SH-SY5Y (cell line): ENCODE data around the gene SLC48A1.

Experiments used
- GATA2 ChIP-seq: IDR thresholded peaks from 2 replicates; pipeline ENCODE4 v1.6.1; 2011; ENCODE audit warnings: mild to moderate bottlenecking, low read depth, low read length
- GATA3 ChIP-seq: IDR thresholded peaks from 2 replicates; pipeline ENCODE4 v1.6.1; 2011; ENCODE audit warnings: low read depth, mild to moderate bottlenecking, low read length, moderate library complexity

SLC48A1 gene

DNA sequence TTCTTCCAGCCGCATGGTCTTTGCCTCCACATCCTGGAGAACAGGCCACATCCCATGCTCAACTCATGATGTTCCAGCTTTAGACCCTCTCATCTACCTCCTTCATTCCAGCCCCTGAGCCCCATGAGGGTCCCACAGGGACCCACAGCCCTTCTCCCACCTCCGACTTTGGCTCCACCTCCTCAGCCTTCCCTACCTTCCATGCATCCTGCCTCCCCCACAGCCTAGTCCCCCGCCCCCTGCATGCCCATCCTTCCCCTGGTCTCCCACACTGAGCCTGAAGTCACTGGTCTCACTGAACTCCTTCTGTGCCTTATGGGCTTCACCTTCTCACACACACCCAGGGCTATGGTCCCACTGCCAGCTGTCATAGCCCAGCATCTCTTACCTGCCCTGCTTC, 24.1 kb upstream of the SLC48A1 start:
- no peak for TF ChIP-seq GATA2
- no peak for TF ChIP-seq GATA3

DNA sequence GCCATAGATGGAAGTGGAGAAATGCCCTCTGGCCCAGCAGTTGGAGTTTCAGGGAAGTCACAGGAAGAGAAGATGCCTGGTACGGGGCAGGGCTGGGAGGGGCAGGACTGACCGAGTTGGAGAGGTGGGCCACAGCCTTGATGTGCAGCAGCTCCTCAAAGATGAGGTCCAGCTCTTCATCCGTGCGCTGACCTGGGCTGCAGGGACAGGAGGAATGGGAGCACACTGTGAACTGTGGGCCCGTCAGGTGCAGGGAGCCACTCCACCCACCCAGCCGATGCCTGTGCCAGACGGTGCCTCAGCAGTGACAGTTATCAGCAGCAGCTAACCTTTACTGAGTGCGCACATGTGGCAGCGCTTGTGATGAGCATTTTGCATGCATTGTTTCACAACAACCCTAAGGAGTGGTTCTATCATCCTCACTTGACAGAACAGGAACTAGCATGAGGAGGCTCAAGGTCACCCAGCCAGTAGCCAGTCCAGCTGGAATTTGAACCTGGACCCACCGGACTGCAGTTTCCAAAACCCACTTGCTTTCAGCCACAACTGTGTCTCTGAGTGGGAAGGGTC, 22.7 kb upstream of the SLC48A1 start:
- TF ChIP-seq GATA2 (no peak), GATA3 (no peak)

DNA sequence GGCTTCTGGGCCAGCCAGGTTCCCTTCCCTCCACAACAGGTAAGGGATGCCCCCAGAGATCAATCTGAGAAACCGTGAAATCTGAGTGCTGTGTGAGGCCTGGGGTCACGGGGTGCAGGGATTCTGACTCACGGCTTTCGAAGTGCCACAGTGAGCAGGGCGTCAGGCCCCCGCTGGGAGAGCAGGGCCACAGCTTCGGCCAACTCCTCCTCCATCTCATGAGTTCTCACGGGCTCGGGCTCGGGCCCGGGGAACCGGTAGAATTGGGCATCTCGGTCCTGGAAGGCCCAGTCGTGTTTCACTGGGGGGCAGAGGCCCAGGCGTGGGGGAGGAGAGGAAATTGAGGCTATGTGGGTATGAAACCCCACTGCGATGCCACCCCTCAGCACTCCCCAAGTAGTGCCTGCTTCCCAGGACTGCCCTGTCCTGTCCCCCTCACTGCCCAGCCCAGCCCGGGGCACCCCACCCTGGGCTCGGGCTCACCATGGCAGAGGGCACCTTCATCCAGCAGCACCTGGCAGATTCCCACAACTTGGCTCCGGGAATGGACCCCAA, 22.0 kb upstream of the SLC48A1 start:
- TF ChIP-seq GATA3 = no peak
- TF ChIP-seq GATA2 = no peak

DNA sequence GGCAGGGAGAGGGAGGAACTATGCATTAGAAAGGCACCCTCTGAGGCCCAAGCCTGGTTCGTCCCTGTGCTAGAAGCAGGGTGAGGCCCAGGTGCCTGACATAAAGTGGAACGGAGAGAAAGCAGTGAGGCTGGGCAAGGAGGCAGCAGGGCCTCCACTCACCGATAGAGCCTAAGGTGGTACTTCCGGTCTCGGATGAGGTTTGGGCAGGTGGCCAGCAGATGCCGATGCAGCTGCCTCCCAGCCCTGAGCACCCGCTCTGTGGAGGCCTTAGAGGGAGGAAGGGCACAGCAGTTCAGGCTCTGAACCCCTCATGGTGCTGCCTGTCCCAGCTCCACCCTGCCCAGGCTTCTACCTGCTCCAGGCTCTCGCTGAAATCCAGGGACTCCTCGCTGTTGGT, 21.5 kb upstream of the SLC48A1 start:
- no peak for TF ChIP-seq GATA3
- TF ChIP-seq GATA2 = no peak

DNA sequence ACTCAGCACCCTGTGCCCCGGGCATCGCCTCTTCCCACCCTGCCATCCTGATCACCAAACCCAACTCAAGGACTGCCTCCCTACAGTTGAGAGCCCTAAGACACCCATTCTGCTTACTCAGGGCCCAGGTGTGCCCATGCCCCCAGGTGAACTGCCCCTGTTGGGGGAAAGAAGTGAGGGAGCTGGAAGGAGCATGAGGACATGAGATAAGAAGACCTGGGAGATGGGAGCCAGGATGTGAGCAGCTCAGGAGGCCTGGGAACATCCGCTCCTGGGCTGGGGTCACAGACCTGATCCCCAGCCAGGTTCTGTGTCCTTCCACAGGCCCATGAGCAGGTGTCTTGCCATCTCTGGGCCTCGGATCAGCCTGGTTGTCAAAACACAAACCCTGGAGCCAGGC, 20.9 kb upstream of the SLC48A1 start:
- TF ChIP-seq GATA2 = no peak
- TF ChIP-seq GATA3 = no peak

DNA sequence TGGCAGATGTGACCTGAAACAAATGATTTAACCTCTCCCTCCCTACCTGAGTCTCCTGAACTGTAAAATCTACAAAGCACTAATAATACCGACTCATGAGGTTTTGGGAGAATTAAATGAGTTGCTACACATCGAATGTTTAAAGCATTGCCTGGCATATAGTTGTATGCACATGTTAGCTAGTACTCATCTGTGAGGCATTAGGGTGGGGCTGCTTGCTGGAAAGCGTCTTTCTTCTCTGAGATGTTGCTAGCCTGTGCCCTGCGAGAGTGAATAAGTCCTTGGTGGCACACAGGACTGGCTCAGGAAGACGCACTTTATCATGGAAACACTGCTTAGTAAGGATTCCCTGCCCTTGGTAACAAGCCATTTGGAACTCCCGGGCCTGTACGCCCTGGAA, 20.5 kb upstream of the SLC48A1 start:
- TF ChIP-seq GATA3 = no peak
- no peak for TF ChIP-seq GATA2

DNA sequence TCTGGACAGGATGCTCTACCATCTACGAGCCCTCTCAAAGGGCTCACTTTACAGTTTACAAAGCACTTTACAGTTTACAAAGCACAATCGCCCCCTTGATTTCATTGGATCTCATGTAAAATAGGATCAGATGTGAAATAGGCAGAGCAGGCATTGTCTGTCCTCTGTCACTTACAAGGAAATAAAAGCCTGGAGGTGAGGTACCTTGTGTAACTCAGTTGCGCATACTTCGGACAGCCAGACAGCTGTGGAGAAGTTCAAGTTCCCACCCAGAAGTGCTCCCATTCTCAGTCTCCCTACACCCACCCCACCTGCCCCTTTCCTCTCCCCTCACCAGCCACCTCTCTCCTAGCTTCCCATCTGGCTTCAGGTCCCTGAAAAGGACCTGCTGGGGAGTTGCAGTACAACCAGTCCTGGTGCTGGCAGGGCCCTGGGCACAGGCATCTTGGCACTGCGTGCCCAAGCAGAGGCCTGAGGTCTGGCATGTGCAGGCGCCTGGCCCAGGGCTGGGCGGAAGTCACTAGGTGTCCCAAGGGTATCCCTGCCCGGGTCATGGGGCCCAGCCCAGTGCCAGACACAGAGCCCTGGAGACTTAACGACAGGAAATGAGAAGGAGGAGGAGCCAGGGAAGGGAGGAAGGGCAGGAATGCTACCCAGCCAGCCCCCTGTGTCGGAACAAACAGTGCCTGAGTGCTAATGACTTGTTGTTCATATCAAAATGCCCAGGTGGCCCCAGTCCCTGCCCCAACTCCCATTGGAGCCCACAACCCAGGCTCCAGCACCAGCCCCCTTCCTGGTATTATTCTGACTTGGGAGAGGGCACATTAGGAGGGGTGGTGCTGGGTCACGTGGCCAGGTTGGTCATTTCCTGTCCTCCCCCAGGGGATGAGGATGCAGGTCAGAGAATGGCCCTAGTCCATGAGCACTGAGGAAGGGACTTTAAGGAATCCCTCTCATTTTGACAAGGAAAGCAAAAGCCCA, 19.7 kb upstream of the SLC48A1 start:
- TF ChIP-seq GATA3 (no peak), GATA2 (no peak)

DNA sequence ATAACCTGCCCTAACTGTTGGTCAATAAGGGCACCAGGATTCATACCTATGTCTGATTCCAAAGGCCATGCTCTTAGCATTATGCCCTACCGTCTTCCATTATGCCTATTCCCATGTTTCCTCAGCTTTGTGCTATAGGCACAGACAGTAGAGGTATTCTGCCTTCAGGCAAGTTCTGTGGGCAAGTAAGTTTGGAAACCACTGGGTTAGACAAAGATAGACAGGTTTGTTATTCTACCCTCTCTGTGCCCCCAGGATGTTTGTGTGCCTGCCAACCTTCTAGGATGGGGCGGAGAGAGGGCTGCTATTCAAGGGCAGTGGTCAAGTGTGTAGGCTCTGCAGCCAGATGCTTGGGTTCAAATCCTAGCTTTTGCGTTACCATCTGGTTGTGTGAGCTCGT, 18.9 kb upstream of the SLC48A1 start:
- TF ChIP-seq GATA2 (no peak), GATA3 (no peak)

DNA sequence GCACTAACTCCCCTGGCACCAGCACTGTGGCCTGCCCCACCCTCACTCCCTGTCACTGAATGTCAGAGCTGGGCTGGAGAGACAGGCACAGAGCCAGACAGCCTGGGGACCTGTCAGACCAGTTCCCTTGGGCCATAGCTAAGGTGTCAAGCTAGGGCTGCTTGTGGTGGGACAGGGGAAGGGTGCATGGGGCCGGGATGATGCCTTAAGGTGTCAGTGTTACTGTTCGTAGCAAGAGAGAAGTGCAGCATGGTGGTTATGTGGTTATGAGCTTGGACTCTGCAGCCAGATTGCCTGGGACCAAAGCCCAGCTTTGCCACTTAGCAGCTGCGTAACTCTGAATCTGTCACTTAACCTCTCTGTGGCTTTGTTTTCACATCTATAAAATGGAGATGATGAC, 18.2 kb upstream of the SLC48A1 start:
- no peak for TF ChIP-seq GATA3
- TF ChIP-seq GATA2 = no peak

DNA sequence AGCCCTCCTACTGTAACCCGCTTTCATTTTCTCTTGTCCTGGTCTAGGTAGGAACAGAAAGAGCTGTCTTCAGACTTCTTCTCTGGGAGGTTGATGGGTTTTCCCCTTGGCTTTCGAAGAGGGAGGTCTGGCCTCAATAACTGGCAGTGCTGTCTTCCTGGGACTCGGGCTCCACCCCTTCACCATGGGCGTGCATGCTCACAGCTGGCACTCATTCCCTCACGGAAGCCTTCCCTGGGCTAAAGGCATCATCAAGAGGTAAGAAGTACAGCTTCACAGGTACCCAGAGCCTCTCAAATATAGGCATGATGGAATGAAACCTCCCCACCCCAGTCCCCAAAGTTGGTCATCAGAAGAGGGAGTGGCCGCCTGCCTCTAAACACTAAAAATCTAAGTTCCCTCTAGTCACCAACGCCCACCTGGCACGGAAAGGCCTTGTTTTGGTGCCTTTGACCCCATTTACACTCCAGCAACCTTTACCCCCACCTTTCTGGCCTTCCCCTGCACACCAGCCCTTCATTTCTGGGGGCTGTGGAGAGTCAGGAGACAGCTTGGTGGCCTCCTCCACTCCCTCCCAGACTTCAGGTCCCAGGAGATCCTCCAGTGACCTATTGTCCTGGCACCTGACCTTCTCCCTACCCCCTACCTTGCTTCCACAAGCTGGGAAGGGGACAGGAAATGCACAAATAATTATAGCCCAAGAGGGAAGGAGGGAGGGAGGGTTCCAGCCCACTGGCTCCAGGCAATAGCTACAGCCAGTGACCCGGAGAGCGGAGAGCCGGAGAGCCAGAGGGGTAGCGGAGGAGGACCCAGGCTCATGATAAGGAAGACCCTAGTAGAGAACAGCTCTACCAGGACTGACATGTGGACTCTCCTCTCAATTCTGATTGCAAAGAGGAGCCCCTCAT, 17.1 kb upstream of the SLC48A1 start:
- TF ChIP-seq GATA2 = 0 out of 2 replicates have a peak, but pooled peaks have one; percentile 23
- TF ChIP-seq GATA3 = no peak

DNA sequence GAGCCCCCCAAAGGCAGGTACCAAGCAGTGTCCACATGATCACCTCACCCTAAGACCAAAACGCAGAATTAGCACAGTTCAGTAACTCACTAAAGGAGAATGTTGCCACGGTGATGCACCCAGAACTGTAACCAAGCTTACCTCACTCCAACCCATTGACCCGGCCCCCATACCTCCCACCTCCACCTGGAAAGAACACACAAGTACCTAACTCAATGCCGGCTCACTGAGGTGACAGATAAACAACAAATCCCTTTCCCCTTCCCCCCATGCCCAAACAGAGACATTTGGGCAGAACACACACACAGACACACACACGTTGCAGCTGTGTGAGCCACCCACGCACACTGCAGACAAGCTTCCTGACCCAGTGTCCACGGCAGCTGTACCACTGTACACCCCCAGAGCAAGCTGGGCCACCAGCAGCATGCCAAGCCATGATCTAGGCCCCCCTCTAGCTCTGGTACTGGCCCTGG, 15.6 kb upstream of the SLC48A1 start:
- TF ChIP-seq GATA2 (no peak), GATA3 (no peak)

DNA sequence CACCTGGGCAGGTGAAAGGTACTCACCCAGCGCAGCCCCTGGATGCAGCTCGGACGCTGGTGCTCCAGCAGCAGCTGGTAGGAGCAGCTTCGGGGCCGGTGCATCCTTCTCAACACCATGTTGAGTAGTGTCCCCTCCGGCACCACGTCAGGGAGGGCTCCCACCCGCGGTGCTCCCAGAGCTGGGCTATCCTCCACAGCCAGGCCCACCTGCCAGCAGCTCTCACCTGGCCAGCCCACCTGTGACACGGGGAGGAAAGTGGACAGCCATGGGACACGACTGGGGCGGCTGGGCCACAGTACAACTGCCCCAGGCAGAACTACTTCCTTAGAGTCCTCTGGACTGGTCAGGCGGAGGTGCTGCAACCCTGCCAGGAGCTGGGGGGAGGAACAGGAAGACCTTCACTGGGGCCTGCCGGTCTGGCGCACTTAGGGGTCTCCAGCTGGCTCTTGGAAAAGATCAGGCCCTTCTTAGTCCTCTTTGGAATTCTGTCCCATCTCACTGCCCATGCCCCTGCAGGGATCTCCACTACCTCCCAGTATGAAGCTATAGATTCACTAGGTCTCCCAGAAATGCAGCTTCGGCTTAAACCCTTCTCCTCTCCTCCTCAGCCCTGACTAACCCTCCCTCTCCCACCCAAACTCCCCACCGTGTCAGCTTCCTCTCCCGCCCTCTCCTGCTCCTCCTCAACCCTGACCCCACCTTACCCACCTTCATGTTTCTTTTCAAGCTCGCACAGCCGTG, 15.0 kb upstream of the SLC48A1 start:
- TF ChIP-seq GATA2 = no peak
- TF ChIP-seq GATA3 = no peak

DNA sequence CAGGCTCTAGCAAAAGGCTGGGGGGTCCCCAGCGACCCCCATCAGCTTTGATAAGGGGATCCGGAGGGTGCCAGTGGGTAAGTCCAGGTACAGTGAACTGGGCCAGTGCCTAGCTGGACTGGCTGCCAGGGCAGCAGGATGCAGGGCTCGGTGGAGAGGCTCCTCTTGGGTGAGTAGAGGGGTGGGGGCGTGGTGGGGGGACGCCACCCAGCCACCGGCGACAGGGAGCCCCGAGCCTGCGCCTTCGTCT, 14.5 kb upstream of the SLC48A1 start:
- TF ChIP-seq GATA3 (no peak), GATA2 (no peak)
